GM12801 (cell line): ENCODE measurements around the gene EXOC4.

ENCODE experiments used
- CTCF ChIP-seq: IDR thresholded peaks from one replicate; pipeline ENCODE4 v1.5.1; 2011; ENCODE audit warnings: control low read depth; ENCODE audit not compliant: insufficient read length; ENCODE audit errors: extremely low read depth

The EXOC4 gene

DNA sequence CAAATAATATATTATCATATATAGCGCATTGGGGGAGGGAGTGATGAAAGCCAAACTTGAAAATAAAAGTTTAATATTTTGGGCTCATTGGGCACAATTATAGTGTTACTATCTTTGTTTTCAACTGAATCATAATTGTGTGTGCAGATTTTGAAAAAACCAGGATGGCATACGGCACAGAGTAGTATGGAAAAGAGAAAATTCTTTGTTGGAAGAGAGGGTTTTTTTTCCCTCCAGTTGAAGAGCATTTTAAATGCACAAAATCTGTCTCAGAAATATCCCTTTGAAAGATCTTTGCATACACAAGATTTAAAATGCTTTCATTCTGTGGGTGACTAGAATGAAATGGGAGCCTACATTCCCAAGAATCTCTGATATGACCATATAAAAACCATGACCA, 269.6 kb downstream of the EXOC4 start:
- TF ChIP-seq CTCF, result no peak

GRCh38 chr7:133528796-133529195, 275.9 kb downstream of the EXOC4 start:
- TF ChIP-seq CTCF, result no peak

DNA sequence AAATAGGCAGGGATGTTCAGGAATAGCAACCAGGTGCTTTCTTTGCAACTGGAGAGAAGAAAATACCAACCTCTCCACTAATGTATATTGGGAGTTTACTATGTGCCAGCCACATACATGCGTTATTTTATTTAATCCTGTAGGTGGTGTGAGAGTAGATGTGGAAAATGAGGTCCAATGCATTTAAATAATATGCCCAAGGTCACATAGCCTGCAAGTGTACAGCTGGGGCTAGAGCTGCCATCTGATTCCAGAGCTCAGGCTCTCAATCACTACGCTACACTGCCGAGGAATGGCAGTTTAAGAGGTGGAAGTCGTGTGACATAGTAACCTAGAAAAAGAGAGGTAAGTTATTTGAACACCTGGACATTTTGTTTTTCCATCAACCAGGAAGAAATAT, 277.0 kb downstream of the EXOC4 start:
- no peak for TF ChIP-seq CTCF

DNA sequence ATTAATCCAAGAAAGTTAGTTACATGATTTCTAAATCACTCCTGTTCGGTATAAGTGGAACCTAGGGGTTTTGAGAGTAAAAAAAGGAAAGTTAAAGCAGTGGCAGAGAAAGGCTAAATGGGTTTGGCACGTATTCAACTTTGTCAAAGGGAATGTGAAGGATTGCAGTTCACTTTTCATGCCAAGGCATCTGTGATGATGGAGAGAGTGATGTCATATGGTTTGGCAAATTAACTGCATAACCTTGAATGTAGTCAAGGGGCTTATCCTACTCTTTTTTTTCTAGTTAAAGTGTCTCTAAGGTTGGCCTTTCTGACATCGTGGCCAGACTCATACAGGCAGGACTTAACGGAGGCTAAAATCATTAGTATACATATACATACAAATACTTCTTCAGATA, 277.8 kb downstream of the EXOC4 start:
- TF ChIP-seq CTCF, result no peak

DNA sequence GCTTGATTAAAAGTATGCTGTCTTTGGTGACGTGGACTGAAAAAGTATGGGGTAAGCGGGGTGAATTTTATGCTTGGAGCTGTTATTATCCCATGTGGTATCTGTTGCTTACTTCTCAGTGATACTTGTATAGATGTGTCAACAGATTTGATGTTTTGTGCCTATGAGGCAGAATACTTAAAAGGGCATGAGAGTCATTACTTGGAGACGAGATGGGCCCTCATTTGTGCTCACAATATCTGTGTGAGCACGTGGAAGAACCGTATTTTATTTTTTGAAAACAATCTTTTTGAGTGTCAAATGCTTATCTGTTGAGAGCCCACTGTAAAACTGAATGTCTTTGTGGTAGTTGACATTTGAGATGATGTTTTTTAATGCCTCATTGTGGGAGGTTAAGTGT, 281.9 kb downstream of the EXOC4 start:
- TF ChIP-seq CTCF, result no peak

GRCh38 chr7:133535308-133535707, 282.4 kb downstream of the EXOC4 start:
- no peak for TF ChIP-seq CTCF

DNA sequence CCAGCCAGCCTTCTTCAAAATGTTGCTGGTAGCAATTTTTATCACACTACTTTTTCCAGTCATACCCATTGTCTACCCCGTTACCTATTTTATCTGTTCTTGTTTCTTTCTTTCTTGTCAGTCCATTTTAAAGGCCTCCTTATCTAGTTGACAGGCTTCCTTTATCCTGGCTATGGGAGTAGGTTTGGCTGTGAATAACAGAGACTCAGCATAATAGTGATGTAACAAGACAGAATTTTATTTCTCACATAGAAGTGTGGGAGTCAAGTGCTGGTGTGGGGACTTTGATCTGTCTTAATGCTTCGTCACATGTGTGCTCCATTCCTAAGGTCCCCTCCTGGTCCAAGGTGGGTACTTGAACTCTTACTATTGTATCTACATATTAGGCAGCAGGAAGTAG, 283.6 kb downstream of the EXOC4 start:
- no peak for TF ChIP-seq CTCF

- TF ChIP-seq CTCF, result no peak
Measured at GRCh38 chr7:133539016-133539415, 286.1 kb downstream of the EXOC4 start.
